Mesenteric fat pad (tissue), 1 donor: Measurements from ENCODE around the gene PDE4D. TPM values are rescaled to one million over a fixed set of nuclear protein-coding genes. Genes with fewer than 3 reads are reported as not detected.
"Not testable (repeated sequence)": the region's sequence is repeated elsewhere in the genome, so short reads cannot be mapped to it uniquely, and the experiment has no call there.

Source experiments
- DNase-seq: peaks from one replicate; pipeline ENCODE4 v3.0.0-alpha.2; 2020; ENCODE audit warnings: low spot score
- total RNA-seq: library from RNA; stranded (reverse); fragmentation: NEBNext Ultra II Directional; extraction: Animal tissue kit (Norgen Biotek cat#: 25700); gene quantifications from one replicate; pipeline ENCODE4 v1.2.1, GENCODE V29; 2021
- donor health status: DM: yes; HTN: yes; CAD: no.

Gene PDE4D
- total RNA-seq, 1 donor from 2014 or later: 28.8 TPM

- DNase-seq: no peak
Measured at GRCh38 chr5:58999804-59000203, 893.7 kb downstream of the PDE4D start.

DNA sequence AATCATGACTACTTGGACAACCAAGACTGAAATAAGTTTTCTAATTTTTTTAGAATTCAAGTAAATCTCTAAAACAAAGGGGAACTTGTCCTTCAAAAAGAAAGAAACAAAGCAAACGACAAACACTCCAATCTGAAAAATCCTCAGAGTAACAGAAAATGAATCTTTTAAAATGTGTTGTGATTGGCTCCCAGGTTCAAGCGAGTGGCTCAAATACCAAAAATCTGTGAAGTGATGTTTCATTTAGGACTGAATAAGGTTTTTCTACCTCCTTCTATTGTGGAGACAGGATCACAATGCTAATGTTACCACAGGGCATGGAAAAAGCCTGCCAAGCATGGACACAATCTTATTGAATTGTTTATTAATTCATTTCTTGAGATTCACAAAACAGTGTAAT lies 895.0 kb downstream of the PDE4D start:
- DNase-seq: no peak

GRCh38 chr5:58995779-58996178 lies 897.7 kb downstream of the PDE4D start:
- not testable (repeated sequence) for DNase-seq

GRCh38 chr5:58993461-58993860 lies 900.1 kb downstream of the PDE4D start:
- DNase-seq: no peak

DNA sequence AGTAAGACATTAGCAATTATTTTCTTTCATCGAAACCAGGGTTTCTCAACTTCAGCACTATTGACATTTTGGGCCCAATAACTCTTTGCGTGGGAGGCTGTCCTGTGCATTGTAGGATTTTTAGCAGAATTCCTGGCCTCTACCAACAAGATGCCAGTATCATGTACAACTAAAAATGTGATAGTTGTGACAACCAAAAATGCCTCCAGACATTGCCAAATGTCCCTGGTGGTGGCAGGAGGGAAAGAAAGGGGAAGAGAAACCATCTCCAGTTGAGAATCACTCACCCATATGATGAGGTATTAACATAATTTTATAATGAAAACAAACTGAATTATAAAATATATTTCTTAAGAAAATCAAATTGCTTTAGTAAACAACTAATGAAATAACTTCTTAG lies 904.6 kb downstream of the PDE4D start:
- no peak for DNase-seq

- DNase-seq: no peak
Measured at GRCh38 chr5:58987193-58987592, 906.3 kb downstream of the PDE4D start.

GRCh38 chr5:58986281-58986680 lies 907.2 kb downstream of the PDE4D start:
- DNase-seq: no peak

DNA sequence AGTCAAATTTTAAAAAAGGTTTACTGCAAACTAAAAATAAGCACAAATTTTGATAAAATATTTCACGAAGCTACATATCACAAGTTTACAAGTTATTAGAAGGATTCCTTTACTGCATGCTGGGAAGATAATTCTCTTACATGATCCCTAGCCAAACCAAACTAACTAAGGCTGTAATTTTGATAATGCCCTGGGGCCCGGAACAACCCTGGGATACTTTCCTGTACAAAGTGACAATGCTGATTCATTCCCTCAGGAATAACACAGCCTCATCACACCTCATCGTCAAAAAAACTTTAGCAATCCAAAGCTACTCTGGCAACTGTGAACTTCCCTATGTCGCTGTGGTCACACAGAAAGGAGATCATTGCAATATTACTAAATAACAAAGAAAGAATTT lies 907.8 kb downstream of the PDE4D start:
- no peak for DNase-seq

DNA sequence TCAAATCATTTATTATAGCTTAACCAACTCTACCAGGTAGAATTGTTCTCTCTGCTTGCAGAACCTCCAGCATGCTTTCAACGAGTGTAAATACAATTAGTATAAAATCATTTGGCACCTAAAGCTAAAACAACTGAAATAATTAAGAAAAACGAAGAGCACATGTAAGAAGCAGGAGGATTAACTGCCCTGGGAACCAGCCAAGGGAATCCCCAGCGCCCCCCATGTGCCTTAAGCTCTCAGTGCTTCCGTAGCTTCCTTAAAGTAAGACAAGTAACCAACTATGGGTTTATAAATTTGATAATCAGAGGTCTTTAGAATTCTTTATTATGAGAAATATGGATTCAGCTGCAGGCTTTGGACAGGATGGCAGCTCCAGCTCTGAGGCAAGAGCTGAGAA lies 908.2 kb downstream of the PDE4D start:
- DNase-seq: no peak

GRCh38 chr5:58983526-58984452 lies 909.7 kb downstream of the PDE4D start:
- no peak for DNase-seq

DNA sequence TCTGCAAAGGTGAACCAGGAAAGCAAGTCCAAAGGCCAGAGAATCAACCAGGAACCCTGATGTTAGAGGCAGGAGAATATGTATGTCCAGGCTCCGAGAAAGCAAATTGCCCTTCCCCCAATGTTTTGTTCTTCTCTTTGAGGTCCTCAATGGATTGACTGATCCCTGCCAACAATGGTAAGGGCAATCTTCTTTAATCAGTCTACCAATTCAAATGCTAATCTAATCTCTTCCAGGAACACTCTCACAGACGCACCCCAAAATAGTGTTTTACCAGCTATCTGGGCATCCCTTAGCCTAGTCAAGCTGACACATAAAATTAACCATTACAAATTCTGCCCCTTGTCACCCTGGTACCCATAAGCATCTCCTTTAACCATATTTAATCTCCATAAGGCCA lies 912.6 kb downstream of the PDE4D start:
- DNase-seq: no peak

DNA sequence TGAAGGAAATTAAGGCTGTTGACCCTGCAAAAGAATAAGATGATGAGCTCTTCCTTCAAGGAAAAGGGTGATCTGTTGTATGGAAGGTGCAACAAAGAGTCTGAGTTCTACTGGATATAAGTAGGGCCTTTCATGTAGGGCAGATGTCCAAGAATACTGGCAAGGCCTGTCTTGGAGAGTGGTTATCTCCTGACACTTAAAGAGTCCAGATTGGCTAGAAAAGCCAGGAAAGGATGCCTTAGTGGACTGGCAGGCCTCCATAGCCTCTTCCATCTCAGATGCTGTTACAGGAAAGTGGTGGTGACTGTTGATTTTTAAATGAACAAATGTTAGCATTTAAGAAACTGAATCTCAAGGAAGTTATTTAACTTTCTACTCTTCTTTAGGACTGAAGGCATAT lies 914.4 kb downstream of the PDE4D start:
- DNase-seq: no peak

DNA sequence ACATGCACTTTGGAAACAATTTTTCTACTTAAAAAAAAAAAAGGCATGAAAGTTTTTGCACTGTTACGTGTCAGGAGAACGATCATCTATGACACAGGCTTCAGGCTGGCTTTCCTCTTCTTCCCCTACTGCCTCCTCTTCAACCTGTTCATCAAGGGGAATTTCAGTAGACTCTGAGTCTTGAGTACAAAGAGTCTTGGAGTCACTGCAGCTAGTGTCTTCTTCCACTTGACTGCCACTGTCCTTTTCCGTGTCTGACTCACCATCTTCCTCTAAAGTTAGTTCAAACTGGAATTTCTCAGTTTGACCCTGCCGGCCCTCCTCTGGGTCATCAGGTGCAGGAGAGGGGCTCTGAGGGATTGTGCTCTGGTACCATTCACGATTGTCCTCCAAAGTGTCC lies 918.9 kb downstream of the PDE4D start:
- DNase-seq: no peak

GRCh38 chr5:58974083-58974482 lies 919.4 kb downstream of the PDE4D start:
- DNase-seq: no peak

- DNase-seq: no peak
Measured at GRCh38 chr5:58972301-58972700, 921.2 kb downstream of the PDE4D start.

GRCh38 chr5:58970766-58971165 lies 922.8 kb downstream of the PDE4D start:
- DNase-seq: no peak

GRCh38 chr5:58969795-58970194 lies 923.7 kb downstream of the PDE4D start:
- no peak for DNase-seq

- no peak for DNase-seq
Measured at GRCh38 chr5:58969253-58969652, 924.3 kb downstream of the PDE4D start.

DNA sequence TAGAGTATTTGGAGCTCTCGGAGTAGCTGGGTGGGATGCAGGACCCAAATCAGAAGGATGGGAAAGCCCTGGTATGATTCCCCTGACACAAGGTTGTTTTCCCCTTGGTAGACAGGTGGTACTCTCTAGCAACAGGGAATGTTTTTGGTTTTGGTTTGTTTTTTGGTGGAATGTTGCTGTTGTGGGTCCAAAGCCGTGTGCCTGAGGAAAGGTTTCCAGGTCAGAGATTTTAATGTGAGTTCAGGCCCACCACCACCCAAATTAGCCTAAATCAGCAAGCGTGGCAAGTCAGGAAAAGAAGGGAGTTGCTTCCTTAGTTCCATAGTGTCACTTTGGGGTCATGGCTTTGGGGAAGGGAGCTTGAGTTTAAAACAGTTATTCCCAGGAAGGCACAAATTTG lies 925.2 kb downstream of the PDE4D start:
- no peak for DNase-seq

DNA sequence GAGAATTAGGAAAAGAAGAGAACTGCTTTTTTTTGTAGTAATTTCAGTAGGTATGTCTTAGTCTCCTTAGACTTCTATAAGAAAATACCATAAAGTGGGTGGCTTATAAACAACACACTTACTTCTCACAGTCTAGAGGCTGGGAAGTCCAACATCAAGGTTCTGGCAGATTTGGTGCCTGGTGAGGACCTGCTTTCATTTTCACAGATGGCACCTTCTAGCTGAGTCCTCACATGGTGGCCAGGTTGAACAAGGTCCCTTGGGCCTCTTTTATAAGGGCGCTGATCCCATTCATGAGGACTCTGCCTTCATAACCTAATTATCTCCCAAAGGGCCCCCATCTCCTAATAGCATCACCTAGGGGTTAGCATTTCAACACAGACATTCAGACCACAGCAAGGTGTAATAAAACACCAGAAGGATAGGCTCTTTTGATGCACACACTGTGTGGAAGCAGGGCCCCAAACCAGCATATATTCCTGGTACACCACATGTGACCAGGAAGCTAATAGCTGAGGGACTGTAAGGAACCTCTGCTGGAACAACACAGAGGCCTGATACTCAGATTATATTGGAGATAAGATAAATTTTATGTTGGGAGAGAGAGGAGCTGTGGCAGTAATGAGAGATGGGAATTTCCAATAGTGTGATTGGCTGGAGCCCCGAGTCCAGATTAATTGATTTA lies 925.8 kb downstream of the PDE4D start:
- no peak for DNase-seq

- no peak for DNase-seq
Measured at GRCh38 chr5:58965677-58966414, 927.7 kb downstream of the PDE4D start.

GRCh38 chr5:58963821-58964220 lies 929.7 kb downstream of the PDE4D start:
- no peak for DNase-seq
